Right lobe of liver (tissue), 4 donors: ENCODE data around the gene ADGRL3.

Source experiments
- CTCF ChIP-seq, 4 donors: fragments of 200-600 bp in 3 of 4; fragments of 450-650 bp in 1 of 4; IDR thresholded peaks; one replicate each; pipeline versions ENCODE4 v1.5.1 to v1.8.0; 2016 to 2022; ENCODE audit warnings: antibody characterized with exemption in 4 of 4, mild to moderate bottlenecking in 2 of 4
- POLR2A ChIP-seq: fragments of 450-650 bp; IDR thresholded peaks from one replicate; pipeline ENCODE4 v1.6.1; 2017; ENCODE audit warnings: antibody characterized with exemption, mild to moderate bottlenecking
- donor health status: DM: no; HTN: no; CAD: no.
- donor health status: DM: no; HTN: no; CAD: no.
- donor health status: DM: no; HTN: yes; CAD: no.

GRCh38 chr4:61541459-61541858 is 341.3 kb downstream of the ADGRL3 start:
- TF ChIP-seq CTCF (IDR thresholded peaks at IDR 0.05) (peak in 2 of 4 donors; percentile 30 to 47), POLR2A (no peak)
